Neural cell (in vitro differentiated cells): Measurements from ENCODE around the gene MYO18A. TPM values are rescaled to one million over a fixed set of nuclear protein-coding genes. Genes with fewer than 3 reads are reported as not detected.

ENCODE experiments used
- H2AFZ ChIP-seq: fragments of 200-600, 300-800 bp; sonication (generic), shearing (Covaris generic); 2 replicates; pipeline ENCODE4 v1.6.0; 2014; ENCODE audit warnings: low read depth, mild to moderate bottlenecking, antibody characterized with exemption, low read length, moderate library complexity
- H3F3A ChIP-seq: fragments of 200-600 bp; shearing (Covaris generic); 2 replicates; pipeline ENCODE4 v1.6.1; 2016; ENCODE audit warnings: mild to moderate bottlenecking, moderate library complexity, mixed read lengths, antibody characterized with exemption, low read length; ENCODE audit not compliant: insufficient read depth, poor library complexity, severe bottlenecking
- H3K27ac ChIP-seq: fragments of 200-600, 300-800 bp; sonication (generic), shearing (Covaris generic); 2 replicates; pipeline ENCODE4 v1.5.1; 2014; ENCODE audit warnings: mild to moderate bottlenecking, low read length, moderate library complexity
- H3K27me3 ChIP-seq: fragments of 300-800, 200-600 bp; sonication (generic), shearing (Covaris generic); 2 replicates; pipeline ENCODE4 v1.6.0; 2014; ENCODE audit warnings: mild to moderate bottlenecking, low read depth, low read length, moderate library complexity; ENCODE audit not compliant: insufficient read depth
- H3K36me3 ChIP-seq: fragments of 300-800, 200-600 bp; sonication (generic), shearing (Covaris generic); 2 replicates; pipeline ENCODE4 v1.5.1; 2014; ENCODE audit warnings: mild to moderate bottlenecking, antibody characterized with exemption, low read length, moderate library complexity; ENCODE audit not compliant: insufficient read depth
- H3K4me2 ChIP-seq: fragments of 300-800, 200-600 bp; sonication (generic), shearing (Covaris generic); 2 replicates; pipeline ENCODE4 v1.6.0; 2014; ENCODE audit warnings: mild to moderate bottlenecking, low read length
- H3K4me3 ChIP-seq: fragments of 300-800, 200-600 bp; sonication (generic), shearing (Covaris generic); 2 replicates; pipeline ENCODE4 v1.5.1; 2014; ENCODE audit warnings: mild to moderate bottlenecking, low read length, moderate library complexity
- H3K79me2 ChIP-seq: fragments of 200-600 bp; shearing (Covaris generic); replicated peaks from 2 replicates; pipeline ENCODE4 v1.6.0; 2014; ENCODE audit warnings: mild to moderate bottlenecking, low read length, moderate library complexity; ENCODE audit not compliant: insufficient read depth
- H3K9ac ChIP-seq: fragments of 300-800, 200-600 bp; sonication (generic), shearing (Covaris generic); 2 replicates; pipeline ENCODE4 v1.6.1; 2016; ENCODE audit warnings: mild to moderate bottlenecking, low read length, mixed read lengths
- H3K9me2 ChIP-seq: fragments of 200-600 bp; shearing (Covaris generic); 2 replicates; pipeline ENCODE4 v1.6.1; 2016; ENCODE audit warnings: mild to moderate bottlenecking, low read length, mixed read lengths; ENCODE audit not compliant: insufficient read depth
- H3K9me3 ChIP-seq: fragments of 200-600, 300-800 bp; sonication (generic), shearing (Covaris generic); 2 replicates; pipeline ENCODE4 v1.6.1; 2016; ENCODE audit warnings: mild to moderate bottlenecking, mixed run types, low read length, moderate library complexity, mixed read lengths
- H4K20me1 ChIP-seq: fragments of 200-600 bp; shearing (Covaris generic); 2 replicates; pipeline ENCODE4 v1.6.1; 2016; ENCODE audit warnings: mild to moderate bottlenecking, mixed run types; ENCODE audit not compliant: insufficient read depth
- EP300 ChIP-seq: fragments of 450-650 bp; conservative IDR thresholded peaks from 2 replicates; pipeline ENCODE4 v1.6.1; 2014; ENCODE audit warnings: antibody characterized with exemption, mild to moderate bottlenecking, moderate library complexity; ENCODE audit not compliant: poor library complexity, severe bottlenecking
- EZH2 ChIP-seq: fragments of 200-600, 300-800 bp; shearing (Covaris generic), sonication (generic); IDR thresholded peaks from 2 replicates; pipeline ENCODE4 v1.6.1; 2014; ENCODE audit warnings: antibody characterized with exemption, low read length, borderline replicate concordance, mild to moderate bottlenecking; ENCODE audit not compliant: insufficient read depth, poor library complexity, severe bottlenecking
- RAD21 ChIP-seq: fragments of 450-650 bp; conservative IDR thresholded peaks from 2 replicates; pipeline ENCODE4 v1.6.1; 2014; ENCODE audit warnings: antibody characterized with exemption, mild to moderate bottlenecking, moderate library complexity
- SMC3 ChIP-seq: fragments of 450-650 bp; conservative IDR thresholded peaks from 2 replicates; pipeline ENCODE4 v1.6.1; 2014; ENCODE audit warnings: antibody characterized with exemption, mild to moderate bottlenecking, moderate library complexity; ENCODE audit not compliant: poor library complexity
- TAF1 ChIP-seq: IDR thresholded peaks from 2 replicates; pipeline ENCODE4 v1.6.1; 2012; ENCODE audit warnings: low read depth
- polyA plus RNA-seq: library from polyadenylated mRNA; depleted of rRNA; stranded (reverse); fragments of >200 nt; gene quantifications from 2 replicates; pipeline ENCODE4 v1.2.3, GENCODE V29; 2014
- TF ChIP-seq, protein P1 (sequence below): IDR thresholded peaks from 2 replicates; pipeline ENCODE4 v1.6.1; 2012; ENCODE audit warnings: borderline replicate concordance
- TF ChIP-seq, protein P2 (sequence below): fragments of 450-650 bp; IDR thresholded peaks from 2 replicates; pipeline ENCODE4 v1.5.1; 2014; ENCODE audit warnings: antibody characterized with exemption, mild to moderate bottlenecking, moderate library complexity; ENCODE audit not compliant: poor library complexity, severe bottlenecking

Gene MYO18A
- polyA plus RNA-seq, 1 donor from 2014 or later: 21.6 TPM

DNA sequence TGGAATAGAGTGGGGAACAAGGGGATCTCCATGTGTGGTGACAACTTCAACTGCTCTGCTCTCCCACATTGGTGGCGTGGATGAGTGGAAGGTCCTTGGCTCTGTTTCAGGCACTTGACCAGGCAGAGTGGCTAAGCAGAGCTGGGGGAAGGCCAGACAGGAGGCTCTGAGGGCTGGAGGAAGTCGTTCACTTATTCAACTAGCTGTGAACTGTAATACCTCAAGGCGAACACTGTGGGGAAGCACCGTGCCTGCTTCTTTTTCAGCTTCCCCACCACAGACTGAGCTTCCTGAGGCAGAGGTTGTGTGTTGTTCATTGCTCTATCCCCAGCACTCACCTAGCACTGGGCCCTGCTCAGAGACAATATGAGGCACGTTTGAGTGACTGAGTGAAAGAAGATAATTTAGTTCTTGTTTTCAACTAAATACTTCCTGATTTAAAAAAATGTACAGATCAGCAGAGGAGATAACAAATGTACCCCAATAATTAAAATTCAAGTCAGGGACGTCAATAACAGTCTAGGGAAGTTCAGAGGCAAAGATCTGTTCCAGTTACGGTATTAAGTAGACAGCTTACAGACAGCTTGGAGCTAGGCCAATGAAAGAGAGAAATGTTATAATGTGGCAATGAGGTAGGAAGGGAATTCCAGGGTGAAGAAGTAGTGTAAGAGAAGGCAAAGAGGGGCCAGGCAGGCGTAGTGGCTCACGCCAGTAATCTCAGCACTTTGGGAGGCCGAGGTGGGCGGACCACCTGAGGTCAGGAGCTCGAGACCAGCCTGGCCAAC is 34.7 kb downstream of the MYO18A start:
- H3K36me3 ChIP-seq: no peaks in the 10 kb centered on the region
- no peaks in the 10 kb centered on the region for H4K20me1 ChIP-seq
- TF ChIP-seq SMC3: peak; percentile 78
- TF ChIP-seq TAF1: no peak
- TF ChIP-seq, protein P1, sequence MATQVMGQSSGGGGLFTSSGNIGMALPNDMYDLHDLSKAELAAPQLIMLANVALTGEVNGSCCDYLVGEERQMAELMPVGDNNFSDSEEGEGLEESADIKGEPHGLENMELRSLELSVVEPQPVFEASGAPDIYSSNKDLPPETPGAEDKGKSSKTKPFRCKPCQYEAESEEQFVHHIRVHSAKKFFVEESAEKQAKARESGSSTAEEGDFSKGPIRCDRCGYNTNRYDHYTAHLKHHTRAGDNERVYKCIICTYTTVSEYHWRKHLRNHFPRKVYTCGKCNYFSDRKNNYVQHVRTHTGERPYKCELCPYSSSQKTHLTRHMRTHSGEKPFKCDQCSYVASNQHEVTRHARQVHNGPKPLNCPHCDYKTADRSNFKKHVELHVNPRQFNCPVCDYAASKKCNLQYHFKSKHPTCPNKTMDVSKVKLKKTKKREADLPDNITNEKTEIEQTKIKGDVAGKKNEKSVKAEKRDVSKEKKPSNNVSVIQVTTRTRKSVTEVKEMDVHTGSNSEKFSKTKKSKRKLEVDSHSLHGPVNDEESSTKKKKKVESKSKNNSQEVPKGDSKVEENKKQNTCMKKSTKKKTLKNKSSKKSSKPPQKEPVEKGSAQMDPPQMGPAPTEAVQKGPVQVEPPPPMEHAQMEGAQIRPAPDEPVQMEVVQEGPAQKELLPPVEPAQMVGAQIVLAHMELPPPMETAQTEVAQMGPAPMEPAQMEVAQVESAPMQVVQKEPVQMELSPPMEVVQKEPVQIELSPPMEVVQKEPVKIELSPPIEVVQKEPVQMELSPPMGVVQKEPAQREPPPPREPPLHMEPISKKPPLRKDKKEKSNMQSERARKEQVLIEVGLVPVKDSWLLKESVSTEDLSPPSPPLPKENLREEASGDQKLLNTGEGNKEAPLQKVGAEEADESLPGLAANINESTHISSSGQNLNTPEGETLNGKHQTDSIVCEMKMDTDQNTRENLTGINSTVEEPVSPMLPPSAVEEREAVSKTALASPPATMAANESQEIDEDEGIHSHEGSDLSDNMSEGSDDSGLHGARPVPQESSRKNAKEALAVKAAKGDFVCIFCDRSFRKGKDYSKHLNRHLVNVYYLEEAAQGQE: no peak
- TF ChIP-seq RAD21: peak; percentile 81
- TF ChIP-seq EP300: no peak
- no peak for TF ChIP-seq EZH2
- TF ChIP-seq, protein P2, sequence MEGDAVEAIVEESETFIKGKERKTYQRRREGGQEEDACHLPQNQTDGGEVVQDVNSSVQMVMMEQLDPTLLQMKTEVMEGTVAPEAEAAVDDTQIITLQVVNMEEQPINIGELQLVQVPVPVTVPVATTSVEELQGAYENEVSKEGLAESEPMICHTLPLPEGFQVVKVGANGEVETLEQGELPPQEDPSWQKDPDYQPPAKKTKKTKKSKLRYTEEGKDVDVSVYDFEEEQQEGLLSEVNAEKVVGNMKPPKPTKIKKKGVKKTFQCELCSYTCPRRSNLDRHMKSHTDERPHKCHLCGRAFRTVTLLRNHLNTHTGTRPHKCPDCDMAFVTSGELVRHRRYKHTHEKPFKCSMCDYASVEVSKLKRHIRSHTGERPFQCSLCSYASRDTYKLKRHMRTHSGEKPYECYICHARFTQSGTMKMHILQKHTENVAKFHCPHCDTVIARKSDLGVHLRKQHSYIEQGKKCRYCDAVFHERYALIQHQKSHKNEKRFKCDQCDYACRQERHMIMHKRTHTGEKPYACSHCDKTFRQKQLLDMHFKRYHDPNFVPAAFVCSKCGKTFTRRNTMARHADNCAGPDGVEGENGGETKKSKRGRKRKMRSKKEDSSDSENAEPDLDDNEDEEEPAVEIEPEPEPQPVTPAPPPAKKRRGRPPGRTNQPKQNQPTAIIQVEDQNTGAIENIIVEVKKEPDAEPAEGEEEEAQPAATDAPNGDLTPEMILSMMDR: peak; percentile 80
- no peak overlapping the region for H2AFZ ChIP-seq
- no peaks in the 10 kb centered on the region for H3F3A ChIP-seq
- H3K9ac ChIP-seq: no peak overlapping the region
- H3K27me3 ChIP-seq: no peaks in the 10 kb centered on the region
- H3K4me2 ChIP-seq: no peak overlapping the region
- no peaks in the 10 kb centered on the region for H3K9me2 ChIP-seq
- no peaks in the 10 kb centered on the region for H3K9me3 ChIP-seq
- peaks cover 3% of the 10 kb centered on the region for H3K79me2 ChIP-seq
- no peak overlapping the region for H3K4me3 ChIP-seq
- H3K27ac ChIP-seq: no peak overlapping the region

DNA sequence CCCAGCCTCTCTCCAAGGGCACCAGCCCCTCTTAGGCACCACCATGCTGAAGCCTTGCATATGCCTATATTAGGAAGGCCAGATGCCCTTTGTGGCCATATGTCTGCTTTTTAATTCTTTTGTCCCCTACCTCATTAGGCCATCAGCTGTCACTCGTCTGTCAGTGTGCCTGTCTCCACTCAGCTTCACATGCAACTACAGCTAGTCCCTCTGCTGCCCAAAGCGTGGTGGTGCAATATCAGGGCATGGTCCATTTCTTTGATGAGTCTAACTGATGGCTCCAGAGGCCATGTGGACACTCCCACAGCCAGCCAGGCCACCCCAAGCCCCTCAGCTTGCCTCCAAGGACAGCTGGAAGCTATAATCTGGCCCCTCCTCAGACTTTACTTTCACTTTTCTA is 36.3 kb downstream of the MYO18A start:
- peaks cover 3% of the 10 kb centered on the region for H3K79me2 ChIP-seq
- no peak overlapping the region for H3K4me2 ChIP-seq
- H3K9me3 ChIP-seq: no peaks in the 10 kb centered on the region
- H3K27ac ChIP-seq: no peak overlapping the region
- H3K9me2 ChIP-seq: no peaks in the 10 kb centered on the region
- H3K4me3 ChIP-seq: no peak overlapping the region
- no peak overlapping the region for H3K9ac ChIP-seq
- no peaks in the 10 kb centered on the region for H3K36me3 ChIP-seq
- no peak for TF ChIP-seq TAF1
- peak; percentile 33 for TF ChIP-seq EP300
- TF ChIP-seq, protein P2: peak; percentile 47
- no peaks in the 10 kb centered on the region for H3F3A ChIP-seq
- no peak overlapping the region for H2AFZ ChIP-seq
- no peaks in the 10 kb centered on the region for H3K27me3 ChIP-seq
- H4K20me1 ChIP-seq: no peaks in the 10 kb centered on the region
